ENCODE results near the gene GNG12. TPM values are rescaled to one million over a fixed set of nuclear protein-coding genes. Genes with fewer than 3 reads are reported as not detected.

GNG12 gene
- 100 to 1,000 TPM in 1 of 12 donors, 10 to 100 TPM in 11; 42.2 to 255 (median 56.9) TPM for polyA plus RNA-seq (ENCODE audit: insufficient read length in 12 of 12)
- long read RNA-seq, donor 1, full-length matches to known transcripts, result 49 of 55 reads
- long read RNA-seq, donor 1, partial matches to known transcripts, result 6 of 55 reads
- long read RNA-seq, donor 1, other reads (novel, unspliced or antisense), result 0 of 55 reads
- long read RNA-seq, donor 2, full-length matches to known transcripts, result 18 of 25 reads
- long read RNA-seq, donor 2, partial matches to known transcripts, result 7 of 25 reads
- long read RNA-seq, donor 2, other reads (novel, unspliced or antisense), result 0 of 25 reads
- long read RNA-seq, donor 3, full-length matches to known transcripts, result 5 of 5 reads
- long read RNA-seq, donor 3, partial matches to known transcripts, result 0 of 5 reads
- long read RNA-seq, donor 3, other reads (novel, unspliced or antisense), result 0 of 5 reads
- long read RNA-seq, donor 4, full-length matches to known transcripts, result 5 of 5 reads
- long read RNA-seq, donor 4, partial matches to known transcripts, result 0 of 5 reads
- long read RNA-seq, donor 4, other reads (novel, unspliced or antisense), result 0 of 5 reads
- long read RNA-seq, donor 5, full-length matches to known transcripts, result 21 of 21 reads
- long read RNA-seq, donor 5, partial matches to known transcripts, result 0 of 21 reads
- long read RNA-seq, donor 5, other reads (novel, unspliced or antisense), result 0 of 21 reads
- long read RNA-seq, donor 6, full-length matches to known transcripts, result 10 of 10 reads
- long read RNA-seq, donor 6, partial matches to known transcripts, result 0 of 10 reads
- long read RNA-seq, donor 6, other reads (novel, unspliced or antisense), result 0 of 10 reads
- long read RNA-seq, donor 7, full-length matches to known transcripts, result 4 of 4 reads
- long read RNA-seq, donor 7, partial matches to known transcripts, result 0 of 4 reads
- long read RNA-seq, donor 7, other reads (novel, unspliced or antisense), result 0 of 4 reads
- long read RNA-seq, donor 8, full-length matches to known transcripts, result 13 of 13 reads
- long read RNA-seq, donor 8, partial matches to known transcripts, result 0 of 13 reads
- long read RNA-seq, donor 8, other reads (novel, unspliced or antisense), result 0 of 13 reads
- long read RNA-seq, donor 9, full-length matches to known transcripts, result 11 of 11 reads
- long read RNA-seq, donor 9, partial matches to known transcripts, result 0 of 11 reads
- long read RNA-seq, donor 9, other reads (novel, unspliced or antisense), result 0 of 11 reads
- long read RNA-seq, donor 10, full-length matches to known transcripts, result 14 of 14 reads
- long read RNA-seq, donor 10, partial matches to known transcripts, result 0 of 14 reads
- long read RNA-seq, donor 10, other reads (novel, unspliced or antisense), result 0 of 14 reads
- long read RNA-seq, donor 11, full-length matches to known transcripts, result 22 of 22 reads
- long read RNA-seq, donor 11, partial matches to known transcripts, result 0 of 22 reads
- long read RNA-seq, donor 11, other reads (novel, unspliced or antisense), result 0 of 22 reads

DNA sequence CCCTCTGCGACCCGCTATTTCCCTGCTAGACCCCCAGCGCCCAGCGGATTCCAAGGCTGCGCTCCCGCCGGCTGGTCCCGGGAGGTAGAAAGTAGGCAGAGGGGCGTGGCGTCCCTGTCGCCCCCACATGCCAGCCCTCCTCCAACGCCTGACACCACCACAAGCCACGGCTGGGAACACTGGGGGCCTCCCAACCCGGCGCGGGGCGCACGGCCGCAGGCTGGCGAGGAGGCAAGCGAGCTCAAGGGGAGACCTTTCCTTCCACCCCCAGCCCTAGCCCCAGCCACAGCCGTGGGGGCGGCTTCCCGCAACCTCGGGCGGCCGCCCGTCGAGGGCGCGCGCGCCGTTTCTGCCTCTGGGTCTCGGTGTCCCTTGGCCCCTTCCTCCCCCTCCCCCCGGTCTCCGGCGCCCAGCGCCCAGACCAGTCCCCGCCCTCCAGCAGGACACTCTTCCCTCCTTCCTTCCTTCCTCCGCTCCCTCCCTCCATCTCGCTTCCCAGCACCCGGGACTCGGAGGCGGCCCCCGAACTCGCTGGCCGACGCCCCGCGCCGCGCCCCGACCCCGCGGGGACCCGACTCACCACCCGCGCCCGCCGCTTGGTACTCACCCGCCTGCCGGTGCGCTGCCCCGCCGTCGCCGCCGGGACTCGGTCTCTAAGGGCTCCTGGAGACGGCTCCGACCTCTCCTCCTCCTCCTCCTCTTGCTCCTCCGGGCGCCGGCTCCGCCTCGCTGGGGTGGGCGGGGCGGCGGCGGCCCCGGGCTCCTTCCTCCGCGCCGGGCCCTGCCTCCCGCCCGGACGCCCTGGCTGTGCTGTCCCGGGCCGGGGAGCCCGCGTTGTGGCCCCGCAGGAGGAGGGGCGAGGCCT, at the start of gene GNG12:
TSS of gene GNG12 (minus strand) at position 731 of the 865 bp plus-strand sequence. CDS start 125,781 bp downstream, outside the sequence.
- peak; percentile 83 for DNase-seq

DNA sequence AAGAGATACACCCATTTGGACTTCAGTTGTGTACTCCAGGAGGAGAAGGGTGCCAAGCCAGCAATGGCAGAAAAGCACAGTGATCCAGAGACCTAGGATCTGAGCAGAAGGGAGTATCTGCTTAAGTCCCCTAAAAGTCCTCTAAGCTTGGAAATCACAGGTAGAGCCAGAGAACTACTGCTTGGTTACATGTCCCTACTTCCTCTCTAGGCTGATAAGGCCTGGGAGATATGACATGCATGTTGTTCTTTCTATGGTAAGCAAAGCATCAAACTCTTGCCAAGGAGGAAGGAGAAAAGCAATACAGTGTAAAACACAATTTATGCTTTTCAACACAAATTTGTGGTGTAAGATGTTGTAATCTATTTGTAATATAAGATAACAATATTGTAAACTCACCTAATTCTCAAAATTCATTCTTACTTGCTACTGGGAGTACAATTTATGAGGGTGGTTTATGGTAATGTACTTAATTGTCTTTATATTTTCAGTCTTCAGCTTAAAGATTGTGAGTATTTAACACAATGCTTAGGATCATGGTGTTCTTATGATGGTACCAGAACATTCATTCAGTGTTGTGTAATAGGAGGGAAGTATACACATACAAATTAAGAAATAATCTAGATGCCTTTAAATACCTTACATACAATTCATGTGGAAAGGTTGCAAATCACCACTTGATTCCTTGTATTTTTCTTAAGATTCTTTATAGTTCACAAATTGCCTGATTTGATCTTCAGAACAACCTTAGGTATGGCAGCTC, 49.1 kb upstream of the GNG12 start:
- no peak for DNase-seq

DNA sequence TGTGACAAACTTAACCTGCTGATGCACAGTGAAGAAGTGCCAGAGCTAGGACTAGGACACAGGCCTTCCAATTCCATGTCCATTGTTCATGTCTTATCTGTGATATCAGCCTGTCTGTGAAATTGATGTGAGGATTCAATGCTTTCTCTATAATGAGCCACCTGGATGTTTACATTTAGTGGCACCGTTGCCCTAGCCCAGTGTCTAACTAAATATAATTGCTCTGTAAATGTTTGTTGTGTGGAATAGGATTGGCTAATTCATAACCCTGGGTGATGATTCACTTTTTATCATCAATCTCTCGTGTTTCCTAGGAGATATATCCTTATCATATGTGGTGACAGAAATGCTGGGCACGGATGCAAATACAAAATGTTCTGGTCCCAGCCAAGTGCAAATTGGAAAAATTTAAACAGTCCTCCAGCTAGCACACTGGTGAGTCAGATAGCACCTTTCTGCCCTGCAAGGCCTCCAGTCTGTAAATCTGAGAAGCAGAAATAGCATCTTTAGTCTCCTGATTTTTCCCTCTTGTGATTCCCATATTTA, 46.9 kb upstream of the GNG12 start:
- DNase-seq, result no peak

DNA sequence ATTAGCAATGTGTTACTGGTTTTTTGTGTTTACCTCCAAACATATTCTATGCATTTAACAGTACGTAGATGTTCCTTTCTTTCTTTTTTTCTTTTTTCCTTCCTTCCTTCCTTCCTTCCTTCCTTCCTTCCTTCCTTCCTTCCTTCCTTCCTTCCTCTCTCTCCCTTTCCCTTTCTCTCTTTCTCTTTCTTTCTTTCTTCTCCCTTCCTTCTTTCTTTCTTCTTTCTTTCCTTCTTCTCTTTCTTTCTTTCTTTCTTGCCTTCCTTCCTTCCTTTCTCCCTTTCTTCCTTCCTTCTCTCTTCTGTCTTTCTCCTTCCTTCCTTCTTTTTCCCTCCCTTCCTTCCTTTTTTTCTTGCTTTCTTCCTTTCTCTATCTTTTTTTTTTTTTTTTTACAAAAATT, 46.2 kb upstream of the GNG12 start:
- no peak for DNase-seq

DNA sequence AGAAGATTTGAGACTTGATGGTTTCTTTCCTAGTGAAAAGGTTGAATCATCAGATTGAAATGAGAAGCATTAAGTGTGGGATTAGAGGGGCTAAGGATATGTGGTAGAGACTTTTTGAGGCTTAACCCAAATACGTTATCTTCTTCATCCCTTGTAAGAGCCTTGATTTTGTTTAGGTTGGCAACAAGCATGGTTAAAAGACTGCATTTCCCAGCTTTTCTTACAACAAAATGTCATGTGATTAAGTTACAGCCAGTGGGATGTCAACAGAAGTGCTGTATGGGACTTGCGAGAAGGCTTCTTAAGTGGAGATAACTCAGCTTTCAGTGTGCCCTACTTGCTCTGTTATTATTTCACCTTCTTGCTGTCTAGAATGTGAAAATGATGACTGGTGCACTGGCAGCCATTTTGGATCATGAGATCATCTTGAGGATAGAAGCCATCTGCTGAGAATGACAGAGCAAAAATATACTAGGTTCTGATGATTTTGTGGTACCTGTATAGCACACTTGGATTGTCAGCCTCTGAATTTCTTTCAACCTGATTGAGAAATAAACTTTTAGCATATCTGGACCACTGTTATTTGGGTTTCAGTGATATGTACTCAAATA, 41.3 kb upstream of the GNG12 start:
- no peak for DNase-seq

DNA sequence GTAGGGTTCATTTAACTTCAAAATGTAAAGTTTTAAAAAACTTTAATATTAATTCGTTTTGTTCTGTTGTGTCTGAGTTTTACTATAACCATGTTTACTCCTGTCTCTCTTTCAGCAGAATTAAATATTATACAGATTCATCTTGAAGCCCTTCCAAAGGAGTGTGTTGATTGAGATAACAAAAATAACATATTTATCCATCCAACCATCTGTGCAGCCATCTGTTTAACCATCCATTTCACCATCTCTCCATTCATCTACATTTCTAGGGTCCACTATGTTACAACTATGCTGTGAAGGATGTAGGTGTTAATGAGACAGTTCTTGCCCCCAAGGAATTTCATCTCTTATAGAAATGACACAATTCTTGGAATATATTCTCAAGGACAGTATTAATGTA, 36.0 kb upstream of the GNG12 start:
- DNase-seq, result no peak

DNA sequence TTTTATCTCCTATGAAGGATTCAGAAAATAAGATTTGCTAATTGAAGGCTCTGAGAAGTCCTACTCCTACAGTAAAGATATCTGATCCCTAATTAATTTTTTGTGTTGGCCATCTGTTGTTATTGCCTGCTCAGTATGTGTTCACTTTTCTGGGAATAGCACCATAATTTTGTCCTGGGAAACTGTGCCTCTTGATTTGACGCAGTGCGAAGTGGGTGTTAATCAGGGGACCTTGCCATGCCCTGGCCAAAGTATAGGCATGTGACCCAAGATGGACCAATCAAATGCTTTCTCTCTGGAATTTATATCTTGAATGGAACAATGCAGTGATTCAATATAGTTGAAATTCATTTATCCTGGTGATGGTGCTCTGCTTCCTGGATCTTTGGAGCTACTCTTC, 30.4 kb upstream of the GNG12 start:
- no peak for DNase-seq

DNA sequence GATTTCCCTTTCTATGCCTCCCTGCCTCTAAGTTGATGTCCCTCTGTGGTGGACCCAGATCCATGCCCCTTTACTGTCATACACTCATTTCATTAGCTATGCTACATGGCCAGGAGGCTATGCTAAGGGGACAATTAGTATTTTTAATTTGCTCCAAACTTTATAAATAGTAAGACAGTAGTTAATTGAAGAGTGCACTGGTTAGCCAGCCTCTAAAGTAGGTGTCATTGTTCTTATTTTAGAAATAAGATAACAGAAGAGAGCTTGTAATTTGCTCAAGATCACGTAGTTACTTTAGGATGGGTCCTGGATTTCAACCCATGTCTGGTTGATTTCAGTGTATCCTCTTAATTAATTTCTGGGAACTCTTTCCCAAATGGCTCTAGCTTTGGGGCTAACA, 29.4 kb upstream of the GNG12 start:
- no peak for DNase-seq

DNA sequence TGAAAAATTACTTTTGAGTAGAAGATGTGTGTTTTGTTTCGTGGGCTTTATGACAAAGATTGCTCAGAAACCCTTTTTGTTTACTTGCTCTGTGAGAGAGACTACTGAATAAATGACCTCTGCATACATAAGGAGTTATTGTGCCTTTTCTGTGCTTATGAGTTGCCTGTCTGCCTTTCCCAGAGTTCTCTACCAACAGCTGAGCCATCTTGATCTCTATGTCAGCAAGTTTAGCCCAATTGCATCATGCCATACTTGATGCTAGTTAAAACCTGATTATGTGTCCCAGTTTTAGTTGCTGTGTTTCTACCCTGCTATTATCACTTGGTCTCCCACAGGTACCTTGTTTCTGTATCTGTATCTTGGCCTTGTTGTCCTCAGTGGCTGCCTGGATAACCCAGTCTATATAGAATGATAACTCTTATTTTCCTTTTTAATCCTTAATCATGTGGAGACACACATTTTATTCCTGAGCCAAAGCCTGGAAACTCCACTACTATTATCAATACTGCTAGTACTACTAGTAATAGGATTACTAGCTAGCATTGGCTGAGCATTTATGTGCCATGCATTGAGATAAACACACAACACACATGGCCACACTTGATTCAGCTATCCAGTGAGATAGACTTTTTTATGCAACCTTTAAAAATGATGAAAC, 28.7 kb upstream of the GNG12 start:
- DNase-seq, result no peak

DNA sequence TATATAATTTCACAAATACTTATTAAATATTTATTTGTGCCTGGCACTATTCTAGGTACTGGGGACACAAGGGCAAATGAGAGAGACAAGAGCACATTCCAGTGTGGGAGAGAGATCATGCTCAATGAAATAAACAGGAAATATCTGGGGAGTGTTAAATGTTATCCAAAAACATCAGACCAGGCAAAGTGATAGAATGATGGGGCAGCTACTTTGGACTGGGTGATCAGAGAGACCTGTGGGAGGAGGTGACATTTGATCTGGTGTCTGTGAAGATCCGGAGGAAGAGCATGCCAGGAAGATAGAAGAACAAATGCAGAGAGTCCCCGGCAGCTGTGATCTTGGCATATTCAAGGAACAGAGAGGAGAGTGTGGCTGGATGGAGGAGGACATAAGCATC, 27.5 kb upstream of the GNG12 start:
- no peak for DNase-seq

DNA sequence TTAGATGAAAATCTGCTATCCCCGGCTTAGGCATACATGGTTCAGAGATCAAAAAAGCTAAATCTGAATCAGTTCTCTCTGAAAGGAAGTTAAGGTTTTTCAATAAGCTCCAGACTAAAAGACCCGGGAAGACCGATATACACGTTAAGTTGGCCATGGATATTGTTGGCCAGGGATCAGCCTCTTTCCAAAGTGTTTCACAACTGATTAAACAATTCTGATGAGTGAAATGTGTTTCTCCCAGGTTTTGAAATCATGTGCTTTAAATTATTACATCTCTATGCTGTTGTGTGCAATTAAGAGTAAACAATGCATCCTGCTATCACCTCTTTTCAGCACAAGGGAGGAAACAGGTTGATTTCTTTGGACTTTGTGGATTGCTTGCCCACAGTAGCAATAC, 23.7 kb upstream of the GNG12 start:
- DNase-seq, result no peak

DNA sequence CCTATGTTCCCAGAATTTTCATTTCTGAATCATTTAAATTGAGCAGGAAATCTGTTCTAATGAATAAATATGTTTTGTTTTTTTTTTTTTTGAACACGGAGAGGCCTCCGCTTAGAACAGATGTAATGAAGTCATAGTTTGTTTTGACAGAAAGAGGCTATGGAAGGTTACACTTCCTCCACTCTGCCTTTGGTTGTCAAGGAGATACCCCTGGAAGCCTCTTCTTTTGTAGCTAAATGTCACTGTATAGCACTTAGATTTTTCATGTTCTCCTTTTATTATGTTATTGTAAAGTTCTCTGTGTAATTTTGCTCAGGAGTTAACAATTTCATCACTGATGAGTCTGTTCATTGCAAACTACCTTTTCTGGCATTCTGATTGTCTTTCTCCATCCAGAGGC, 22.7 kb upstream of the GNG12 start:
- DNase-seq, result no peak

DNA sequence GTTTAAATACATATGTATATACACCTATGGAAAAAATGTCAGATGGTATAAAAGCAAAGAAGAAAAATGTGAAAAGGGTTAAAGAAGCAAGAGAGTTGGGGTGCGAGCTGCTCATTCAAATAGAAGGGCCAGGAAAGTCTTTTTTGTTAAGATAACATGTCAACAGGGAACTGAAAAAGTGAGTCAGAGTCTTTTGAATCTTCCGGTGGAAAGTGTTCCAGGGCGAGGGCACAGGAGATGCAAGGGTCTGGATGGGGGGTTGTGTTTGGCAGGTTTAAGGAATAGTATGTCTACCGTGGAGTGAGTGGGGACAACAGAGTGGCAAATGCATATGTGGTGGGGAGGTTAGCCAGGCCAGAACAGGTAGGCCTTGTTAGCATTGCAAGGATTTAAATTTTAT, 22.2 kb upstream of the GNG12 start:
- DNase-seq, result no peak

DNA sequence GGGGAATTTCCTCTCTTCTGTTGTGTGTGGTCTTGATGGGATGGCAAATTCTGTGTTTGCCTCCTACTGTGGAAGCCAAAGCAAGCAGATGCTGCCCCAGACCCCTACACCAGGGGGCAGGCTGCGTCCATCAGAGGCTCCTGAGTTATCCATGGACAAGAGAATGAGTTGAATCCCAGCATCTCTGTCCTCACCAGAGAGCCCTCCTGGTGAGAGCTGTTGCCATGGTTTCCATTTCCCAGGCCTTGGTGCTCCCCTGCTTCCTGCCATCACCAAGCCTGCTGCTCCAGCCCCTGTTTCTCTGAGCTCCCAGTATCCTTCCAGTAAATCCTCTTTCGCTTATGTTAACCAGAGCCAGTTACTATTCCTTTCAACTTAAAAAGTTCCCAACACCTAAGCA, 20.4 kb upstream of the GNG12 start:
- DNase-seq, result no peak

DNA sequence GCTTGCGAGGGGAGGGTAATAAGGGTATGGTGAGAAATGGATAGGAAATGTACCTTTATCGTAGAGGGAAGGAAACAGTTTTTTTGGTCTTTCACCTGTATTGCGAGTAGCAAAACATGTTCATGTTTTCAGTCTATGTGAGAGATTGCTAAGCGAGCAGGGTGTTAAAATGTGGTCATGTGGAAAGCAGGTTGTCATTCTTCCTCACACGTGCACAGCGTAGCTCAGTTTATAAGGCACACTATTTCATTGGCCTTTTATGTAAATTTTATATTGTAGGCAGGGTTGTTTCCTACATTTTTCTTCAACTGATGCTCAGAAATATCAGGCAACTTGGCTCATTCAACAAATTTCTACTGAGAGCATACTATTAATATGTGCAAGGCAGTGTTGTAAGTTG, 18.5 kb upstream of the GNG12 start:
- no peak for DNase-seq

DNA sequence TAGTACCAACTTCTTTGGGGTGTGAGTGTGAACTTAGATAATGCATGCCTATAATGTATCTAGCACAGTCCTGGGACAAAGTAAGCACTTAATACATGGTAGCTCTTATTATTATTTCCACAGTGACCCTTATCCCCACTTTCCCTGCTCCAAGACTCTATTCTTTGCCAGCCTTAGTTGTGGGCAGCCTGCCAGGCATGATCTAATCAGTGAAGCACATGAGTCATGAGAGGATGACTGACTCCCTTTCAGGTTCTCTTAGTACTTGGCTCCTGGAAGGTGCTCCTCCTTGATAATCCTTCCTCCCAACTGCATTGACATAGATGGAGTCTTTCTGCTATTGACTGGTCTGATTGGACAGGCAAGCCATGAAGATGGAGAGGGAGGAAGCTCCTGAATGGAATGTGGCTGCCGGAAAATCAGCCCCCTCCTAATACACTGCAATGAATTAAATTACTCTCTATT, 17.4 kb upstream of the GNG12 start:
- no peak for DNase-seq

DNA sequence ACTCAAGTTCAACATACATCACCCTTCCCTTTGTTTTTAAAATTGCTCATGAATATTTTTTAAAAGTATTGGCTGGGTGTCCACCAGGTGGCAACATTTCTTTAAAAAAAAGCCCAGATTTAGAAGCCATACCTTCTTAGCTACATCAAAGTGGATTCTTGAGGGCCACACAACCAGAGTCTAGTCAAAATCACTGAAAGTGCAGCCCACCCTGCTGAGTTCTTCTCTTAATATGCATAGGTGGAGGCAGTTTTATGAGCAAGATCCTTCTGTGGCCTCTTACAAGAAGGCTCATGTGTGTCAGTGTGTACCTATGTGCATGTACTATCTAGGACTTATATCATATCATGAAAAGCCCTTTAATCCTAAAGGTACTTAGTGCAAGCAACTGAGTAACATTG, 16.9 kb upstream of the GNG12 start:
- no peak for DNase-seq

DNA sequence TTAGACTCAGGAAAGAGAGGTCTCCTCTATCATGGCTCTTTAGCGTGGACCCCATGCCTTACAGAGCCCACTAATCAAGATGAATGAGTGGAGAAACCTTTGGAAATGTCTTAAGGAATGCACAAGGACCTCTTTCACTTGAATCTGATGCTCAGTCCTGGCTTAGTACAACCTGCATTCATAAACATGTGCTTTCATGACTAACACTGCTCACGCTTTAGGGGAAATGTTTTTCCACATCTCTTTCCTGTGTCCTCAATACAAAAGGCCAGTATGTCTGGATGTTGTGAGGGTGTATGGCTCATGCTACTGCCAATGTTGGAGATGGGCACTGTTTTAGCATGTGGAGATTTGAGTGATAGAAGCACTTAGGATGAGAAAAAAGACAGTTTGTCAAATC, 14.2 kb upstream of the GNG12 start:
- no peak for DNase-seq
